Caco-2 (cell line): ENCODE measurements around the gene SUSD2. TPM values are rescaled to one million over a fixed set of nuclear protein-coding genes. Genes with fewer than 3 reads are reported as not detected.

Experiments used
- BruUV-seq: library from RNA; stranded (reverse); fragments of 400-500 nt; replicated peaks from 2 replicates; lab custom pipeline; 2021; lab: Mats Ljungman, UMichigan
- CTCF ChIA-PET: fragments of 300-600 bp; sonication (Branson Sonifier 250); formaldehyde crosslinking; loops from one replicate; lab custom pipeline; 2022; ENCODE audit warnings: antibody characterized with exemption; lab: Charles Lee
- POLR2A ChIA-PET: fragments of 300-600 bp; sonication (Branson Sonifier 250); formaldehyde crosslinking; loops from one replicate; lab custom pipeline; 2022; ENCODE audit warnings: antibody characterized with exemption; lab: Charles Lee
- DNase-seq, 2 experiments: peaks; one replicate each; pipeline versions ENCODE4 v3.0.0 to v3.0.0-alpha.2; 2020 to 2022
- H3K27me3 ChIP-seq: replicated peaks from 2 replicates; pipeline ENCODE4 v1.6.0; 2011; ENCODE audit warnings: low read length; ENCODE audit not compliant: control insufficient read depth, insufficient read depth
- H3K36me3 ChIP-seq: 2 replicates; pipeline ENCODE4 v1.5.1; 2011; ENCODE audit warnings: low read length; ENCODE audit not compliant: control insufficient read depth, insufficient read depth
- H3K4me1 ChIP-seq: fragments of 250-450 bp; sonication (Bioruptor Pico); 2 replicates; pipeline ENCODE4 v1.5.1; 2020; ENCODE audit warnings: mild to moderate bottlenecking
- H3K4me3 ChIP-seq: 2 replicates; pipeline ENCODE4 v1.5.1; 2011; ENCODE audit warnings: low read depth, mild to moderate bottlenecking, control low read depth, low read length
- H3K9me3 ChIP-seq: fragments of 250-450 bp; sonication (Bioruptor Pico); 2 replicates; pipeline ENCODE4 v1.5.1; 2020; ENCODE audit warnings: mild to moderate bottlenecking, moderate library complexity
- H3K27ac Mint-ChIP-seq: one replicate; pipeline ENCODE4 v1.8.0; 2022; ENCODE audit warnings: mixed read lengths; ENCODE audit not compliant: unreplicated experiment
- H3K27me3 Mint-ChIP-seq: one replicate; pipeline ENCODE4 v1.8.0; 2022; ENCODE audit warnings: mixed read lengths; ENCODE audit not compliant: insufficient read depth, unreplicated experiment
- H3K36me3 Mint-ChIP-seq: one replicate; pipeline ENCODE4 v1.8.0; 2022; ENCODE audit warnings: mild to moderate bottlenecking, mixed read lengths; ENCODE audit not compliant: insufficient read depth, unreplicated experiment
- H3K4me1 Mint-ChIP-seq: one replicate; pipeline ENCODE4 v1.8.0; 2022; ENCODE audit warnings: low read depth, mixed read lengths; ENCODE audit not compliant: unreplicated experiment
- H3K4me3 Mint-ChIP-seq: one replicate; pipeline ENCODE4 v1.8.0; 2022; ENCODE audit warnings: mild to moderate bottlenecking, moderate library complexity, mixed read lengths; ENCODE audit not compliant: unreplicated experiment
- H3K9me3 Mint-ChIP-seq: one replicate; pipeline ENCODE4 v1.8.0; 2022; ENCODE audit warnings: mixed read lengths; ENCODE audit not compliant: unreplicated experiment
- intact Hi-C: fragments of 100-400 bp; cut with micrococcal nuclease; formaldehyde crosslinking; loops from one replicate; pipeline ENCODE4 v1.10.0; 2022; ENCODE audit not compliant: unreplicated experiment
- total RNA-seq: library from RNA; stranded (reverse); gene quantifications from 2 replicates; pipeline ENCODE4 v1.2.3, GENCODE V29; 2022
- TF ChIP-seq, protein P1 (sequence below), 2 experiments: fragments of 200-600 bp in 1 of 2; IDR thresholded peaks; 1 replicate in 1 of 2; 2 replicates in 1 of 2; pipeline versions ENCODE4 v1.5.1 to v1.8.0; 2011 to 2022; ENCODE audit warnings: antibody characterized with exemption in 1 of 2, control low read depth in 1 of 2, inconsistent platforms in 1 of 2, low read depth in 1 of 2, low read length in 1 of 2, mild to moderate bottlenecking in 1 of 2, moderate library complexity in 1 of 2; ENCODE audit not compliant: insufficient read depth in 1 of 2, severe bottlenecking in 1 of 2, unreplicated experiment in 1 of 2

Gene SUSD2
- total RNA-seq, 1 experiment from 2014 or later: 7.0 TPM

DNA sequence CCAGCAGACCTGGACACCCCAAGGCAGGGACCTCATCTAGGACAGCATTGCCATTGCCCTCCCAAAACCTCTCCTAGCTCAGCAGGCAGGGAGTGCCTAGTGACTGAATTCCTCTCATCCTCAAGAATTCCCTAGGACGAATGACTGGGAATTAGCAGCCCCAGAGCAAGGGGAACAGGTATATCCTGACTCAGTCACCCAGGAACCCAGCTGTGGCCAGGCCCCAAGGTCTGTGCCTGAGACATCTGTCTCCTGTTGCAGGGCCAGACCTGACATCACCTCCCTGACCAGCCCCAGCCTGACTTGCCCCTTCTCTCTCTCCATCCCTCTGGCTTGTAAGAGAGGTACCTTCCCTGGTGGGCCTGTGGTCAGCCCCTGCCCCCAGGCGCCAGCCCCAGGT is 39.0 kb upstream of the SUSD2 start:
- intact Hi-C loops: no loop called here
- no peaks in the 10 kb centered on the region for H3K27me3 Mint-ChIP-seq
- Histone ChIP-seq H3K4me1 (peaks cover 22% of the 10 kb centered on the region), H3K4me3 (no peak overlapping the region), H3K9me3 (no peaks in the 10 kb centered on the region), H3K27me3 (no peaks in the 10 kb centered on the region), H3K36me3 (no peaks in the 10 kb centered on the region; the same call in 1 of the 2 replicates)
- peaks cover 17% of the 10 kb centered on the region for H3K4me1 Mint-ChIP-seq
- ChIA-PET POLR2A (no interaction called here), CTCF (no interaction called here)
- peaks cover 24% of the 10 kb centered on the region for H3K36me3 Mint-ChIP-seq
- H3K27ac Mint-ChIP-seq: no peak overlapping the region
- no peak for DNase-seq
- no TSS peak for BruUV-seq
- TF ChIP-seq, protein P1, sequence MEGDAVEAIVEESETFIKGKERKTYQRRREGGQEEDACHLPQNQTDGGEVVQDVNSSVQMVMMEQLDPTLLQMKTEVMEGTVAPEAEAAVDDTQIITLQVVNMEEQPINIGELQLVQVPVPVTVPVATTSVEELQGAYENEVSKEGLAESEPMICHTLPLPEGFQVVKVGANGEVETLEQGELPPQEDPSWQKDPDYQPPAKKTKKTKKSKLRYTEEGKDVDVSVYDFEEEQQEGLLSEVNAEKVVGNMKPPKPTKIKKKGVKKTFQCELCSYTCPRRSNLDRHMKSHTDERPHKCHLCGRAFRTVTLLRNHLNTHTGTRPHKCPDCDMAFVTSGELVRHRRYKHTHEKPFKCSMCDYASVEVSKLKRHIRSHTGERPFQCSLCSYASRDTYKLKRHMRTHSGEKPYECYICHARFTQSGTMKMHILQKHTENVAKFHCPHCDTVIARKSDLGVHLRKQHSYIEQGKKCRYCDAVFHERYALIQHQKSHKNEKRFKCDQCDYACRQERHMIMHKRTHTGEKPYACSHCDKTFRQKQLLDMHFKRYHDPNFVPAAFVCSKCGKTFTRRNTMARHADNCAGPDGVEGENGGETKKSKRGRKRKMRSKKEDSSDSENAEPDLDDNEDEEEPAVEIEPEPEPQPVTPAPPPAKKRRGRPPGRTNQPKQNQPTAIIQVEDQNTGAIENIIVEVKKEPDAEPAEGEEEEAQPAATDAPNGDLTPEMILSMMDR (IDR thresholded peaks at IDR 0.05; ENCODE audit: insufficient read depth in 1 of 2, low read depth in 1 of 2, low read length in 1 of 2, severe bottlenecking in 1 of 2, unreplicated experiment in 1 of 2): no peak
- no peak overlapping the region for H3K4me3 Mint-ChIP-seq
- H3K9me3 Mint-ChIP-seq: no peaks in the 10 kb centered on the region

DNA sequence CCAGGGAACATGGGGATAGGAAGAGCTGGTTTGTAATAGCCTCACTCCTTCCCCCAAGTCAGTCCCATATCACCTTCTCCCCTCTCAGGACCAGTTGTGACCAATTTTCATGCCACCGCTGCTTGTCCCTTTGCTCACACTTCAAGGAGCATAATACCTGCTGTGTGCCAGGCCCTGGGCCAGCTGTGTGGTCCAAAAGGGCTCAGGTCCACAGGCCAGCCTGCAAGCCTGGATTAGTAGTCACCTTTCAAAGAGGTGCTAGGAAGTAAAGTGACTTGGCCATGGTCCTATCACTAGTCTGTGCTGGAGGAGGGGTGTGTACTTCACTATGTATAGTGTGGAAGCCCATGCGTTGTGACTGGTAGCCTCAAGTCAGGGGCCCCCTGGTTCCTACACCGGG is 38.5 kb upstream of the SUSD2 start:
- CTCF ChIA-PET: no interaction called here
- H3K36me3 ChIP-seq: peaks cover under 1% of the 10 kb centered on the region
- Mint-ChIP-seq H3K4me3 (no peak overlapping the region), H3K9me3 (no peaks in the 10 kb centered on the region), H3K4me1 (peaks cover 21% of the 10 kb centered on the region), H3K27me3 (no peaks in the 10 kb centered on the region), H3K27ac (no peak overlapping the region), H3K36me3 (peaks cover 18% of the 10 kb centered on the region)
- H3K9me3 ChIP-seq: no peaks in the 10 kb centered on the region
- H3K27me3 ChIP-seq: no peaks in the 10 kb centered on the region
- peaks cover 27% of the 10 kb centered on the region for H3K4me1 ChIP-seq
- BruUV-seq: no TSS peak
- no peak overlapping the region for H3K4me3 ChIP-seq
- TF ChIP-seq, protein P1 (IDR thresholded peaks at IDR 0.05; ENCODE audit: insufficient read depth in 1 of 2, low read depth in 1 of 2, low read length in 1 of 2, severe bottlenecking in 1 of 2, unreplicated experiment in 1 of 2): no peak
- no peak for DNase-seq
- intact Hi-C loops: no loop called here
- POLR2A ChIA-PET: no interaction called here

DNA sequence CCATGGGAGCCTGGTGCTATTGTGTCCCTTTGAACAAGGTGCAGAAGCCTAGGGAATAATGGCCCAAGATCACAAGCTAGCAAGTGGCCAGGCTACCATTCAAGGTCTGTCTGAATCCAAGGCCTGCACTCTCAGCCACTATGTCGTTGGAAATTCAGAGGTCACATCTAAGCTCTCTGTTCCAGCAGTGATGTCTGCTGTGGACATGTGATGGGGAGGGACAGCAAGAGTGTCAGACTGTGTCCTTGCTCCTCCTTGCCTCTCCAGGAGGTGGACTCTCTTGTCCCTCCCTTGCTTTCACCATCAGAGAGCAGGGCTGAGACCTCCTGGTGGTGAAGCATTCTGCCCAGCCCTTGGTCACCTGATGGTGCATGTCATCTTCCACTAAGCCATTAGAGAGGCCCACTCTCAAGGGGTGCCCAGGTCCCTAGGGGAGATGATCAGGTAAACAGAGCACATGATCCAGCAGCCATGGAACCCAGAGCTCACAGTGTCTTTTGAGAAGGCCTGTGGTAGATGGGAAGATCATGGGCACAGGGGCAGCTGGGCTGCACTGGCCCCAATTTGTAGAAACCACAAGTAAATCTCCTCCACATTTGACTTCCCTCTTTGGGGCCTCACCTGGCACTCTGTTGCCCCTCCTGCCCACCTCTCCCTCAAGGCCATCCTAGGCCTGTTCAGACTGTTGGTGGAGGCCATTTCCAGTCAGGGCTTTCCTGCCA is 37.1 kb upstream of the SUSD2 start:
- Mint-ChIP-seq H3K4me3 (no peak overlapping the region), H3K9me3 (no peaks in the 10 kb centered on the region), H3K4me1 (peaks cover 30% of the 10 kb centered on the region), H3K36me3 (peaks cover 5% of the 10 kb centered on the region), H3K27ac (peak overlapping the region; percentile 12), H3K27me3 (no peaks in the 10 kb centered on the region)
- no peak overlapping the region for H3K4me3 ChIP-seq
- peaks cover 38% of the 10 kb centered on the region for H3K4me1 ChIP-seq
- H3K27me3 ChIP-seq: no peaks in the 10 kb centered on the region
- peaks cover 3% of the 10 kb centered on the region for H3K36me3 ChIP-seq
- TF ChIP-seq, protein P1 (IDR thresholded peaks at IDR 0.05; ENCODE audit: insufficient read depth in 1 of 2, low read depth in 1 of 2, low read length in 1 of 2, severe bottlenecking in 1 of 2, unreplicated experiment in 1 of 2): no peak
- CTCF ChIA-PET: no interaction called here
- no TSS peak for BruUV-seq
- intact Hi-C loops: no loop called here
- no peak for DNase-seq
- no peaks in the 10 kb centered on the region for H3K9me3 ChIP-seq
- POLR2A ChIA-PET: interaction anchor here (0.5 kb wide), 1 partner anchor 84 kb away, joined by 4 read pairs; no protein-coding TSS in a partner anchor
